ENCODE data around the gene GRIA1.

Gene GRIA1

DNA sequence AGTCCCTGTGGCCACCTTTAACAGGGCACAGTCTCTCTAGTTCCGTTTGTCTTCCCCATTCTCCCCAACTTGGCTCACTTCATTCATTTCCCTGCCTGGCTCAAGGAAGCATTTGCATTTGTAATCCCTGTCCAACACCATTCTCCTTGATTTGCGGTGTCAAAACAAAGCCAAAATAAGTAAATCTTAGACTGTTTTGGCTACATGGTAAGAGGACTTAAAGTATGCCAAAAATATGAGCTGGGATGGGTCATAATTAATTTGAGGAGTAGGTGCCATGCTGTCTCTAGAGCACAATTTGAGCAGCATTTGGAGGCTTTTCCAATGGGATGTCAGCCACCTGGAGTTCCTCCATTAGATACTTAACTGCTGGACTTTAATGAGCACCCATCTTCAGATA, 3.7 kb upstream of the GRIA1 start:
- no peak overlapping the region for H3K27ac ChIP-seq
- intact Hi-C loops (cut with DNase I; ENCODE audit: low total_unique reads), result no loop called here
- no peaks in the 10 kb centered on the region for H3K9me3 ChIP-seq
- H3K4me3 ChIP-seq, result no peak overlapping the region
- DNase-seq, result no peak
- TF ChIP-seq, protein P1, sequence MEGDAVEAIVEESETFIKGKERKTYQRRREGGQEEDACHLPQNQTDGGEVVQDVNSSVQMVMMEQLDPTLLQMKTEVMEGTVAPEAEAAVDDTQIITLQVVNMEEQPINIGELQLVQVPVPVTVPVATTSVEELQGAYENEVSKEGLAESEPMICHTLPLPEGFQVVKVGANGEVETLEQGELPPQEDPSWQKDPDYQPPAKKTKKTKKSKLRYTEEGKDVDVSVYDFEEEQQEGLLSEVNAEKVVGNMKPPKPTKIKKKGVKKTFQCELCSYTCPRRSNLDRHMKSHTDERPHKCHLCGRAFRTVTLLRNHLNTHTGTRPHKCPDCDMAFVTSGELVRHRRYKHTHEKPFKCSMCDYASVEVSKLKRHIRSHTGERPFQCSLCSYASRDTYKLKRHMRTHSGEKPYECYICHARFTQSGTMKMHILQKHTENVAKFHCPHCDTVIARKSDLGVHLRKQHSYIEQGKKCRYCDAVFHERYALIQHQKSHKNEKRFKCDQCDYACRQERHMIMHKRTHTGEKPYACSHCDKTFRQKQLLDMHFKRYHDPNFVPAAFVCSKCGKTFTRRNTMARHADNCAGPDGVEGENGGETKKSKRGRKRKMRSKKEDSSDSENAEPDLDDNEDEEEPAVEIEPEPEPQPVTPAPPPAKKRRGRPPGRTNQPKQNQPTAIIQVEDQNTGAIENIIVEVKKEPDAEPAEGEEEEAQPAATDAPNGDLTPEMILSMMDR (IDR thresholded peaks at IDR 0.05), result no peak
- no peaks in the 10 kb centered on the region for H3K36me3 ChIP-seq
- peaks cover 0 to 8% of the 10 kb centered on the region in 2 donors for H3K27me3 ChIP-seq
- peaks cover 0 to 11% (median 5%) of the 10 kb centered on the region in 4 donors for H3K4me1 ChIP-seq

DNA sequence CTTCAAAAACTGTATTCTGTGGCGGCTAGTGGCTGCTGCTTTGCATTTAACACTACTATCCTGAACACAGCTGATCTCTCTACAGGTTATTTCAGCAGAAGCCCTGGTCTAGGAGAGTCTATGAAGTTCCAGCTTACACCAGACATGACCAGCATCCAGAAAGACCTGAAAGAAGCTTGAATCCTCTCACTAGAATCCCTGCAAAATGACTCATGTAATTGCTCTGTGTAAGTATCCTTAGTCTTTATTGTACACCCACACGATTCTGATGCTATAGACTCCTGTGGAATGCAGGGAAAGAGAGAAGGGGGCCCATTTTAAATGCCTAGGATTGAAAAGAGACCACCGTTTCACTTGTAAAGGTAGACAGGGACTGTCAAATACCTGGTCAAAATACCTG, 859 bp upstream of the GRIA1 start:
- no peaks in the 10 kb centered on the region for H3K36me3 ChIP-seq
- DNase-seq, result no peak

DNA sequence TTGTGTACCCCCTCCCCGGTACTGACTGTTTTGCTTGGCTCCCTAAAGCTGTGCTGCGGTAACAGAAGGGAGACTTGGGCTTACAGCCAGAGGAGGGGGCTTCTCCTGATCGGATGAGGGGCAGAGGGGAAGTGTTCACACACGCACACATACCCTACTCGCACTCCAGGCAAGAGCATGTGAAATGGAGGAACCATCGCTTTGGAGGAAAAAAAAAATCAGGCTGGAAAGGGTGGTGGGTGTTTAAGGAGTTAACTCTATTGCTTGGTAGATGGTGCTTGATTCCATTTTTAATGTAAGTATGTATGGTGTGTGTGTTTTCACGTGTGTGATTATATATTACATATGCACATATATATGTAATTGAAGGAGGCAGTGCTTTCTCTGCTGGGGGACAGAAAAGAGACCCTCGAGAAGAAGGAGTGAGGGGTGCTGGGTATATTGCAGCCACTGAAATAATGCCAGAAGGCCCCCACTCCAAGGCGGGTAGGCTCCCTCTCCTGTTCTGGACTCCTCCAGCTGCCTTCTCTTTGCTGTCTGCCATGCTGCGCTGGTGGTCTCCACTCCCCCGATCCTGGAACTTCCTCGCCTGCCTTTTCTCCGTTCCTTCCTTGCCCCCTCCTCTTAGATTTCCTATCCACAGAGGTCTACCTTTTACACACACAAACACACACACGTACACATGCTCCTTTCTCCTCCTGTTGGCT, 721 bp downstream of the GRIA1 start:
- Histone ChIP-seq H3K9me3 (no peaks in the 10 kb centered on the region), H3K27me3 (peaks cover 0 to 8% of the 10 kb centered on the region in 2 donors), H3K36me3 (no peaks in the 10 kb centered on the region), H3K4me3 (peak overlapping the region; percentile 41 to 46), H3K4me1 (peaks cover 0 to 11% (median 5%) of the 10 kb centered on the region in 4 donors), H3K27ac (no peak overlapping the region)
- intact Hi-C loops (cut with DNase I; ENCODE audit: low total_unique reads), result no loop called here
- DNase-seq, result no peak
- TF ChIP-seq, protein P1 (IDR thresholded peaks at IDR 0.05), result no peak

More for the DNA sequence above, 859 bp upstream of the GRIA1 start:
- no peak overlapping the region for H3K27ac ChIP-seq
- intact Hi-C loops (cut with DNase I; ENCODE audit: low total_unique reads), result no loop called here
- peaks cover 0 to 8% of the 10 kb centered on the region in 2 donors for H3K27me3 ChIP-seq
- H3K4me3 ChIP-seq, result no peak overlapping the region
- H3K4me1 ChIP-seq, result peaks cover 0 to 11% (median 5%) of the 10 kb centered on the region in 4 donors
- no peaks in the 10 kb centered on the region for H3K9me3 ChIP-seq
- TF ChIP-seq, protein P1 (IDR thresholded peaks at IDR 0.05), result no peak

DNA sequence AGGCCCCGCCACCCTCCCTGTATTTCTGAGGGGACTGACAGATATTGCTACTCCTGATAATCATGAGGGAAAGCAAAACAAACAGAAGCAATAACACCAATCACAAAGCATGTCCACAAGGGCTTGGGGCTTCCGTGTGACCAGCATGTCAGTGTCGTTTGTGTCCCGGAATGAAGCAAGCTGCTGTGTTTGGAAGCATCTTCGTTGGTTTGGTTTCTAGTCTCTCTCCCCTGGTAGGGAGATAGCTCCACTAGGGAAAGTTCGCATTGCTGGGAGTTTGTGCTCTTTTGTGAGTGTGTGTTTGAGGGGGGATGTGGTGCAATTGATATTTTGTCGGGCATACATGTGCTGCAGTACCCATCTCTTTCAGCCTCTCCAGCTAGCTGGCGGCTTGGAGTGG, 1.4 kb downstream of the GRIA1 start:
- H3K27ac ChIP-seq, result no peak overlapping the region
- TF ChIP-seq, protein P1 (IDR thresholded peaks at IDR 0.05), result no peak
- intact Hi-C loops (cut with DNase I; ENCODE audit: low total_unique reads), result no loop called here
- no peaks in the 10 kb centered on the region for H3K36me3 ChIP-seq
- no peak for DNase-seq
- H3K4me1 ChIP-seq, result peaks cover 0 to 11% (median 5%) of the 10 kb centered on the region in 4 donors
- H3K27me3 ChIP-seq, result peaks cover 0 to 8% of the 10 kb centered on the region in 2 donors
- H3K9me3 ChIP-seq, result no peaks in the 10 kb centered on the region
- peak overlapping the region; percentile 41 to 46 for H3K4me3 ChIP-seq

DNA sequence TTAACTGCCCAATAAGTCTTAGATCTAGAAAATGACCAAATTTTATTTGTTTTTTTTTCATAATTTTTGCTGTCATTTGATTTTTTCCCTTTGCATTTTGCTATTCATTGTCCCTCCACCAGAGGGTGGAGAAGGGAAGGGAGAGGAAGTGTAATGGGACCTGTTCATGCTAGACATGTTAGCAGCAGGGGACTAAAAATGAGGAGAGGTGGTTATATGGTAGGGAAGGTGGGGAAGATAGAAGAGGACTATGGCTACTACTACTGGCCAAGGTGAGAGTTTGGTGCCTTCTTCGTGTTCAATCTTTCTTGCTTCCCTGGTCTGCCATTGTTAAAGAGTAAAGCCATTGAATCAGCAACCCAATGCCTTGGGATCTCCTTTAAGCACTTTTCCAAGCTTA, 6.4 kb downstream of the GRIA1 start:
- intact Hi-C loops (cut with DNase I; ENCODE audit: low total_unique reads), result loop anchor here (5.0 kb wide), 1 partner anchor 470 kb away; no protein-coding TSS in a partner anchor
- H3K27me3 ChIP-seq, result no peaks in the 10 kb centered on the region
- no peak overlapping the region for H3K27ac ChIP-seq
- H3K4me1 ChIP-seq, result peaks cover 0 to 10% (median 0%) of the 10 kb centered on the region in 4 donors
- H3K36me3 ChIP-seq, result no peaks in the 10 kb centered on the region
- no peak overlapping the region for H3K4me3 ChIP-seq
- DNase-seq, result no peak
- TF ChIP-seq, protein P1 (IDR thresholded peaks at IDR 0.05), result peak; percentile 66 to 76
- H3K9me3 ChIP-seq, result no peaks in the 10 kb centered on the region
